Muscle of leg (tissue), 11 donors: Measurements from ENCODE around the gene DNAJC15. TPM values are rescaled to one million over a fixed set of nuclear protein-coding genes. Genes with fewer than 3 reads are reported as not detected.
"Not testable (repeated sequence)": the region's sequence is repeated elsewhere in the genome, so short reads cannot be mapped to it uniquely, and the experiment has no call there.

Experiments used
- DNase-seq: peaks from one replicate; pipeline ENCODE4 v3.0.0; 2013
- H3K27ac ChIP-seq: one replicate; pipeline ENCODE4 v1.5.1; 2013; ENCODE audit warnings: mild to moderate bottlenecking, low read length, control low read depth
- H3K27me3 ChIP-seq: one replicate; pipeline ENCODE4 v1.6.1; 2013; ENCODE audit warnings: low read length; ENCODE audit not compliant: control insufficient read depth, insufficient read depth
- H3K36me3 ChIP-seq: one replicate; pipeline ENCODE4 v1.6.1; 2013; ENCODE audit warnings: low read length; ENCODE audit not compliant: control insufficient read depth, insufficient read depth
- H3K4me1 ChIP-seq: one replicate; pipeline ENCODE4 v1.6.1; 2013; ENCODE audit warnings: low read length; ENCODE audit not compliant: control insufficient read depth, insufficient read depth
- H3K4me3 ChIP-seq: one replicate; pipeline ENCODE4 v1.5.1; 2013; ENCODE audit warnings: low read length, control low read depth
- H3K9me3 ChIP-seq: replicated peaks from 2 replicates; pipeline ENCODE4 v1.6.1; 2013; ENCODE audit warnings: low read depth, low read length; ENCODE audit not compliant: control insufficient read depth
- WGBS: methylation state at CpG from one replicate; pipeline ENCODE4 v1.1.5; 2013; ENCODE audit warnings: missing lambda C conversion rate; ENCODE audit not compliant: insufficient coverage; 5-methylcytosine and 5-hydroxymethylcytosine counted together
- polyA plus RNA-seq, 8 donors: library from polyadenylated mRNA; unstranded; fragments of 120-200 nt; gene quantifications; one replicate each; pipeline versions ENCODE4 v1.2.1 to v1.2.3, GENCODE V29; 2013; ENCODE audit warnings: inconsistent platforms in 1 of 8, low replicate concordance in 1 of 8; ENCODE audit not compliant: insufficient read length in 8 of 8, insufficient read depth in 1 of 8
- total RNA-seq: library from RNA; stranded (reverse); fragments of 120-200 nt; gene quantifications from one replicate; pipeline ENCODE4 v1.2.4, GENCODE V29; 2013

Gene DNAJC15
- total and polyA plus RNA-seq, 9 donors: 14.4 to 23.7 (median 20.2) TPM

DNA sequence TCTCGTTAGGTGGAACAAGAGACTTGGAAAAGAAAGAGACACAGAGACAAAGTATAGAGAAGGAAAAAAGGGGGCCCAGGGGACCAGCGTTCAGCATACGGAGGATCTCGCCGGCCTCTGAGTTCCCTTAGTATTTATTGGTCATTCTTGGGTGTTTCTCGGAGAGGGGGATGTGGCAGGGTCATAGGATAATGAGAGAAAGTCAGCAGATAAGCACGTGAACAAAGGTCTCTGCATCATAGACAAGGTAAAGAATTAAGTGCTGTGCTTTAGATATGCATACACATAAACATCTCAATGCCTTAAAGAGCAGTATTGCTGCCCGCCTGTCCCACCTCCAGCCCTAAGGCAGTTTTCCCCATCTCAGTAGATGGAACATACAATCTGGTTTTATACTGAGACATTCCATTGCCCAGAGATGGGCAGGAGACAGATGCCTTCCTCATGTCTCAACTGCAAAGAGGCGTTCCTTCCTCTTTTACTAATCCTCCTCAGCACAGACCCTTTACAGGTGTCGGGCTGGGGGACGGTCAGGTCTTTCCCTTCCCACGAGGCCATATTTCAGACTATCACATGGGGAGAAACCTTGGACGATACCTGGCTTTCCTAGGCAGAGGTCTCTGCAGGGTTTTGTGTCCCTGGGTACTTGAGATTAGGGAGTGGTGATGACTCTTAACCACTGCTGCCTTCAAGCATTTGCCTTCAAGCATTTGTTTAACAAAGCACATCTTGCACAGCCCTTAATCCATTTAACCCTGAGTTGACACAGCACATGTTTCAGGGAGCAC lies 17.4 kb downstream of the DNAJC15 start:
- WGBS: 83% methylated on average over 5 of the region's 13 CpGs
- not testable (repeated sequence) for H3K27me3 ChIP-seq, H3K36me3 ChIP-seq, DNase-seq, H3K4me3 ChIP-seq, H3K27ac ChIP-seq, H3K4me1 ChIP-seq, H3K9me3 ChIP-seq

DNA sequence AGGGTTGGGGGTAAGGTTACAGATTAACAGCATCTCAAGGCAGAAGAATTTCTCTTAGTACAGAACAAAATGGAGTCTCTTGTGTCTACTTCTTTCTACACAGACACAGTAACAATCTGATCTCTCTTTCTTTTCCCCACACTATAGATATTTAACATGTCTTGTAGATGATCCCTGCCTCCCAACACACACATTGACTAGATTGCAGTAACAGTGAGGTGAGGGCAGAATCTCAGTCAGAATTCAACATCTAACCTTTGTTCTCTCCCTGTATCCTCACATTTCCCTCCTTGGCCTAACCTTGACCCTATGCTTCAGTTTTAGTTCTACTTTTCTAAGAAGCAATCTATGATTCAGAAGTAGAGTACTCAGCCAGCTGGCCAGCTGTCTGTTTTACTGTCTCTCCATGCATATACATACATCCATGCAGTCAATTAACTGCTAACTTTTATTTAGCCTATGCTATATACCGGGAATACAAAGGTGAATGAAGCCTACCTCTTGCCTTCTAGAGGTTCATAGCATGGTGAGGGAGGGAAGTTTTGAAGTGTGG lies 18.1 kb downstream of the DNAJC15 start:
- no peak overlapping the region for H3K4me3 ChIP-seq
- H3K36me3 ChIP-seq: peaks cover 3% of the 10 kb centered on the region
- WGBS: no CpG with 5 or more reads among the region's 1 CpG
- no peaks in the 10 kb centered on the region for H3K27me3 ChIP-seq
- H3K27ac ChIP-seq: no peak overlapping the region
- peaks cover 8% of the 10 kb centered on the region for H3K4me1 ChIP-seq
- DNase-seq: no peak
- H3K9me3 ChIP-seq: no peaks in the 10 kb centered on the region

DNA sequence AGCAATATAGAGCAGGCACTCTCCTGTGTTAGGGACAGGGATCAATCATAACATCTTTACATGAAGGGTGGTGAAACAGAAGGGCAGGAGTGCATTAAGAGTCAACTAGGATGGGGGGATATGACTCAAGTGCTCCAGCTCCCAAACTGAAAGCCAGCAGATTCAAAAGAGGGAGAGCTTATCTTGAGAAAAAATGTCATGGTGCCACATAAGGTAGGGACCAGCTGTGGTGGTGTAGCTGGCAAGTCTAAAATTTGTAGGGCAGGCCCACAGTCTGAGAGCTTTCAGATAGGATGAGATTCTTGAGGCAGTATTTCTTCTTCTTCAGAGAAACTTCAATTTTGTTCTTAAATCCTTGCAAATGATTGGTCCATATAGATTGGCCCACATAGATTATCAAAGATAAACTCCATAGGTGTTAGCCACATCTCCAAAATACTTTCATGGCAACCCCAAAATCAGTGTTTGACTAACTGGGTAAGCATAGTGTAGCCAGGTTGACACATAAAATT lies 19.1 kb downstream of the DNAJC15 start:
- H3K4me3 ChIP-seq: no peak overlapping the region
- H3K4me1 ChIP-seq: peaks cover 2% of the 10 kb centered on the region
- no peaks in the 10 kb centered on the region for H3K27me3 ChIP-seq
- no peaks in the 10 kb centered on the region for H3K9me3 ChIP-seq
- H3K27ac ChIP-seq: no peak overlapping the region
- DNase-seq: no peak
- peaks cover 2% of the 10 kb centered on the region for H3K36me3 ChIP-seq

DNA sequence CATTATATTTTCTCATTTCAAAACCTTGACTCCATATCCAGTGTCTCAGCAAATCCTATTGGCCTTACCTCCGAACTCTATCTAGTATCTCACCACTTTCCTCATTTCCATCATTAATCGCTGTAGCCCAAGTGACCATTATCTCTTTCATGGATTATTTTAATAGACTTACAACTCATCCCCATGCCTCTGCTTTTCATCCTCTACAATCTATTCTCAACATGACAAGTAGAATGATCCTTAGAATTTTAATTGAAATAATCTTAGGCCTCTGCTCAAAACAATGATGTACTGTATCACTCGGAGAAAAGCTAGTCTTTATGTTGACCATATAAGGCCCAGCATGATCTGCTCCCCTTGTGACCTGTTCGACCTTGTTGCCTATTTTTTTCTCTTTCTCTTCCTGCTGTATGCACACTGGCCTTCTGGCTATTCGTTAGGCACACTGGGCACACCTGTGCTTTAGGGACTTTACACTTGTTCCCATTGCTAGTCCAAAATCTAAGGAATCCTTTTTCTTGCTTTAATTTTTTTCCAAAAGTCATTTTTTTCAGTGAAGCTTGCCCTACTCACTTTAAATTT lies 21.4 kb downstream of the DNAJC15 start:
- no peak for DNase-seq
- peaks cover 2% of the 10 kb centered on the region for H3K36me3 ChIP-seq
- H3K4me1 ChIP-seq: peaks cover 2% of the 10 kb centered on the region
- H3K27me3 ChIP-seq: no peaks in the 10 kb centered on the region
- no peak overlapping the region for H3K4me3 ChIP-seq
- no peaks in the 10 kb centered on the region for H3K9me3 ChIP-seq
- WGBS: 93% methylated on average over 4 of the region's 5 CpGs
- no peak overlapping the region for H3K27ac ChIP-seq

DNA sequence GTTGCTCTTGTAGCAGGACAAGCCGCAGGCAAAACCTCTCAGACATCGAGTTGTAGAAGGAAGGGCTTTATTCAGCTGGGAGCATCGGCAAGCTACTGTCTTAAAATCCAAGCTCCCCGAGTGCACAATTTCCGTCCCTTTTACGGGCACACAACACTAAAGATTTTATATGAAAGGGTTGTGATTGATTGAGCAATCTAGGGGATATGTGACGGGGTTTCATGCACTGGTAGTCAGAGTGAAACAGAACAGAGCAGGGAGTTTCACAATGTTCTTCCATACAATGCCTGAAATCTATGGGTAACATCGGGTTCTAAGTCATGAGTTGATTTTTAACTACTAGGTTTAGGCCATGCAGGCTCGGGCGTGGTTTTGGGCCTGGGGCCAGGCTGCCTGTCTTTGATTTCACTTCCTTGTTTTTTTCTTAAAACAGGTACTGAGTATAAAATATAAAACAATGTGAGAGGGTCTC lies 22.0 kb downstream of the DNAJC15 start:
- H3K4me3 ChIP-seq, H3K9me3 ChIP-seq, H3K4me1 ChIP-seq, H3K27me3 ChIP-seq, DNase-seq, H3K27ac ChIP-seq, H3K36me3 ChIP-seq: not testable (repeated sequence)
- no CpG with 5 or more reads among the region's 10 CpGs for WGBS

DNA sequence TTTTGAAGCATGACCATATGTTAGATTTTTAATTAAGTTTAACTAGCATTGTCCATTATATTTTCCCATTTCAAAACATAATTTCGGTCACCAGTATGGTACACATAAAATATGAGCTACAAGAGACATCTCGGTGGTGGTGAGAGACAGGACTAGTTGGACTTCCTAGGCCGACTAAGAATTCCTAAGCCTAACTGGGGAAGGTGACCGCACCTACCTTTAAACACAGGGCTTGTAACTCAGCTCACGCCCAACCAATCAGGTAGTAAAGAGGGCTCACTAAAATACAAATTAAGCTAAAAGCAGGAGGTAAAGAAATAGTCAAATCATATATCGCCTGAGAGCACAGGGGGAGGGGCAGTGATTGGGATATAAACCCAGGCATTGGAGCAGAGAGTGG lies 22.9 kb downstream of the DNAJC15 start:
- no peak for DNase-seq
- Histone ChIP-seq H3K36me3 (peaks cover 2% of the 10 kb centered on the region), H3K4me3 (no peak overlapping the region), H3K27me3 (no peaks in the 10 kb centered on the region), H3K9me3 (no peaks in the 10 kb centered on the region), H3K4me1 (peaks cover 2% of the 10 kb centered on the region), H3K27ac (no peak overlapping the region)
- 100% methylated on average over 1 of the region's 6 CpGs for WGBS

DNA sequence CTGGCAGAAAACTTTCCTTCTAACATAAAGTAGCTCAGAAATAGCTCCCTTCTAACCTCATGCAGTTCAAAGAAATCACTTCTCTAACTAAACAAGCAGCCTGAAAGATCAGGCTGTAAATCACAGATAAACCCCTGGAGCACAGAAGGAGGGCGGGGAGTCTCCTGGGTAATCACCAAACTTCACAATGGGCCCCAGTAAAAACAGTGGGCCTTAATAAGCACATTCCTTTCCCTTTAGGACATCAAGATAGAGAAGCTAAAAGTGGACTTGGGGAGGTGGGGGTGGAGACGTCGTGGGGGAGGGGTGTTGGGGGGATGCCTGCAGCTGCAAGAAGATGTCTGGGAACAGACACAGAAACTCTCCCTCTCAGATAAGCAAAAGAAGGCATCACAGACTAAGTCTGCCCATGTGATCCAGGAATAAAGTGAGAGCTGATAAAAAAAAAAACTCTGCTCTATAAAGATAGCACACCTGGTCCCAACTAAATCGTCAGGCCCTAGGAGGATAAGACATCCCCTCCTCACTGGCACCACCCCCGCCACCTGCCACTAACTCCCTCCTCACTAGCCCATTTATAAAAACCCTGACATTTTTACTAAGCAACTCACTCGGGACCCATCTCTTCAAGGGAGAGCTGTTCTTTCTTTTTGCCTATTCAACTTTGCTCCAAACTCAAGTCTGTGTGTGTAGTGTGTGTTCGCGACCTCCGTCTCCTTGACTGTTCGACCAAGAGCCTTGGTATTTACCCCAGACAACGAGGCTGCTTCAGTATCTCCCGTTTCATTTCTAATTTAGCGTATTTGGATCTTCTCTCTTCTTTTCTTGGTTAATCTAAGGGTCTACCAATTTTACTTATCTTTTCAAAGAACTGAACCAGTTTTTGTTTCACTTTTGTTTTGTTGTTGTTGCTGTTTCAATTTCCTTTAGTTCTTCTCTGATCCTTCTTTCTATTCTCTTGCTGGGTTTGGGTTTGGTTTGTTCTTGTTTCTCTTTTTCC lies 31.7 kb downstream of the DNAJC15 start:
- Histone ChIP-seq H3K9me3 (peaks cover 3% of the 10 kb centered on the region), H3K27ac (peak overlapping the region; percentile 71), H3K36me3 (no peaks in the 10 kb centered on the region), H3K27me3 (no peaks in the 10 kb centered on the region), H3K4me3 (peak overlapping the region; percentile 30), H3K4me1 (peaks cover 7% of the 10 kb centered on the region)
- 17% methylated on average over 2 of the region's 13 CpGs for WGBS
- DNase-seq: peak; percentile 53

DNA sequence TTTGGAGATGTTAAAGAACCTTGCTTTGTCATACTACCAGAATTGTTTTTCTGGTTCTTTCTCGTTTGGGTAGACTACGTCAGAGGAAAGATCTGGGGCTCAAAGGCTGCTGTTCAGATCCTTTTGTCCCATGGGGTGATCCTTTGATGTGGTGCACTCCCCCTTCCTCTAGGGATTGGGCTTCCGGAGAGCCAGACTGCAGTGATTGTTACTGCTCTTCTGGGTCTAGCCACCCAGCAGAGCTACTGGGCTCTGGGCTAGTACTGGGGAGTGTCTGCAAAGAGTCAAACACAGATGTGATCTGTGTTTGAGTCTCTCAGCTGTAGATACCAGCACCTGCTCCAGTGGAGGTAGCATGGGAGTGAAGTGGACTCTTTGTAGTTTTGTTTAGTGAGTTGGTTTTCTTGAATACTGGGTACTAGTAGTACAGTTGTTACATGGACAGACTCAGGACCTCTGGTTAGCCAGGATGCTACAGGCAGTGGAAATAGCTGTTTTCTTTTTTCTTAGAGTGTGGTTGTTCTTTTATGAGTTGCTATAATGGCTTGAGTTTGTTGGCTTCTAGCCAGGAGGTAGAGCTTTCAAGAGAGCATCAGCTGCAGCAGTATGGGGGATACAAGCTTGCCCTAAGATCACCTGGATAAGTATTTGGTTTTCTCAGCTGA lies 34.4 kb downstream of the DNAJC15 start:
- Histone ChIP-seq H3K4me3 (no peak overlapping the region), H3K27me3 (no peaks in the 10 kb centered on the region), H3K27ac (no peak overlapping the region), H3K4me1 (peaks cover 7% of the 10 kb centered on the region), H3K9me3 (peaks cover 3% of the 10 kb centered on the region), H3K36me3 (no peaks in the 10 kb centered on the region)
- WGBS: 80% methylated on average over 1 of the region's 3 CpGs
- DNase-seq: no peak

DNA sequence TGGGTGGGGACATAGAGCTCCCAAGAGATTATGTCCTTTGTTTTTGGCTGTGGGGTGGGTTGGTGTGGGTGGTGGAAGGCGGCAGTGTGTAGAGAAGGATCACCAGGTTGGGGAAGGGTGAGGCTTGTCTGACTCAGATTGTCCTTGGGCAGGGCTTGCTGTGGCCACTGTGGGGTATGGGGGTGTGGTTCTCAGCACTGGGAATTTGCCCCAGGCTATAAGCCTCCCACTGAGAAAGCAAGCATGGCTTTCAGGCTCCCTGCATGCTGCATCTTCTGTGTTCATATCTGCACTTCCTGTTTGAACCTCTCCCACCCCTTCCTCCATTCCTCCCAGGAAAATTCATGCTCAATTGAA lies 34.9 kb downstream of the DNAJC15 start:
- no CpG with 5 or more reads among the region's 1 CpG for WGBS
- no peaks in the 10 kb centered on the region for H3K27me3 ChIP-seq
- no peak for DNase-seq
- H3K4me3 ChIP-seq: no peak overlapping the region
- peak overlapping the region; percentile 47 for H3K27ac ChIP-seq
- H3K9me3 ChIP-seq: peaks cover 2% of the 10 kb centered on the region
- peaks cover 7% of the 10 kb centered on the region for H3K4me1 ChIP-seq
- H3K36me3 ChIP-seq: no peaks in the 10 kb centered on the region
